Neural progenitor cell (in vitro differentiated cells): Measurements from ENCODE around the gene NCOA6.

ENCODE experiments used
- EZH2 ChIP-seq: fragments of 200-600 bp; sonication (generic); IDR thresholded peaks from 2 replicates; pipeline ENCODE4 v1.6.1; 2017; ENCODE audit warnings: antibody characterized with exemption, mild to moderate bottlenecking, moderate library complexity
- TF ChIP-seq, protein P1 (sequence below): fragments of 200-600 bp; sonication (generic); IDR thresholded peaks from 2 replicates; pipeline ENCODE4 v1.5.1; 2017; ENCODE audit warnings: antibody characterized with exemption, mild to moderate bottlenecking

DNA sequence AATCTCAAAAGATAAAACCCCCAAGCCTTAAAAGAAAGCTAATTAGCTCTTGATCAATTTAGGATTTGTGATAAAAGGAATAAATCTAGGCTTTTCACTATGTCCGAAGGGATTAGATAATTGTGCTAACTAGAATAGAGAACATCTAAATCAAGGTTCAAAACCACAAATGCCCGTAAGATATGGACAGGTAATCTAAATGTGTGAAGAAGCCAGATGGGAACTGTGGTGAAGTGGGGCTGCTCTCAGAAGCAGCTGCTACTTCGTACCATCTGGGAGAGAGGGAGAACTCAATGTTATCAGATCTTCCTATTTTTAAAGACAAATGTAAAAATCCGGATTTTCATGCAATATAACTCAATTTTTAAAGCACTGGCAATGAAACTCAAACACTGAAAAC, 44.2 kb downstream of the NCOA6 start:
- TF ChIP-seq, protein P1, sequence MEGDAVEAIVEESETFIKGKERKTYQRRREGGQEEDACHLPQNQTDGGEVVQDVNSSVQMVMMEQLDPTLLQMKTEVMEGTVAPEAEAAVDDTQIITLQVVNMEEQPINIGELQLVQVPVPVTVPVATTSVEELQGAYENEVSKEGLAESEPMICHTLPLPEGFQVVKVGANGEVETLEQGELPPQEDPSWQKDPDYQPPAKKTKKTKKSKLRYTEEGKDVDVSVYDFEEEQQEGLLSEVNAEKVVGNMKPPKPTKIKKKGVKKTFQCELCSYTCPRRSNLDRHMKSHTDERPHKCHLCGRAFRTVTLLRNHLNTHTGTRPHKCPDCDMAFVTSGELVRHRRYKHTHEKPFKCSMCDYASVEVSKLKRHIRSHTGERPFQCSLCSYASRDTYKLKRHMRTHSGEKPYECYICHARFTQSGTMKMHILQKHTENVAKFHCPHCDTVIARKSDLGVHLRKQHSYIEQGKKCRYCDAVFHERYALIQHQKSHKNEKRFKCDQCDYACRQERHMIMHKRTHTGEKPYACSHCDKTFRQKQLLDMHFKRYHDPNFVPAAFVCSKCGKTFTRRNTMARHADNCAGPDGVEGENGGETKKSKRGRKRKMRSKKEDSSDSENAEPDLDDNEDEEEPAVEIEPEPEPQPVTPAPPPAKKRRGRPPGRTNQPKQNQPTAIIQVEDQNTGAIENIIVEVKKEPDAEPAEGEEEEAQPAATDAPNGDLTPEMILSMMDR = no peak
- TF ChIP-seq EZH2 = no peak
